GM23338 (cell line): ENCODE data around the gene NCAPD3.

Experiments used
- CREB1 ChIP-seq: fragments of 250-450 bp; sonication (Bioruptor Pico); IDR thresholded peaks from 2 replicates; pipeline ENCODE4 v1.5.0; 2020; ENCODE audit warnings: low read depth, mild to moderate bottlenecking, moderate library complexity
- EZH2 ChIP-seq: fragments of 200-600 bp; sonication (generic); IDR thresholded peaks from one replicate; pipeline ENCODE4 v1.8.0; 2017; ENCODE audit warnings: antibody characterized with exemption, mild to moderate bottlenecking, low read depth; ENCODE audit not compliant: unreplicated experiment
- EZH2phosphoT487 ChIP-seq: fragments of 200-600 bp; sonication (generic); IDR thresholded peaks from one replicate; pipeline ENCODE4 v1.8.1; 2018; ENCODE audit warnings: antibody characterized with exemption; ENCODE audit not compliant: unreplicated experiment
- JUNB ChIP-seq: IDR thresholded peaks from one replicate; pipeline ENCODE4 v1.6.1; 2016; ENCODE audit warnings: antibody characterized with exemption; ENCODE audit not compliant: unreplicated experiment
- NANOG ChIP-seq: IDR thresholded peaks from 2 replicates; pipeline ENCODE4 v1.6.1; 2016; ENCODE audit warnings: antibody characterized with exemption, borderline replicate concordance
- POLR2AphosphoS5 ChIP-seq: IDR thresholded peaks from 2 replicates; pipeline ENCODE4 v1.6.1; 2016; ENCODE audit warnings: antibody characterized with exemption, low read depth
- STAT1 ChIP-seq: IDR thresholded peaks from one replicate; pipeline ENCODE4 v1.6.1; 2016; ENCODE audit warnings: antibody characterized with exemption; ENCODE audit not compliant: unreplicated experiment
- ZNF114 ChIP-seq: fragments of 250-450 bp; sonication (Bioruptor Pico); IDR thresholded peaks from 2 replicates; pipeline ENCODE4 v1.5.0; 2020; ENCODE audit warnings: mild to moderate bottlenecking, moderate library complexity
- TF ChIP-seq, protein P1 (sequence below), 2 experiments: fragments of 200-600 bp in 1 of 2; sonication (generic) in 1 of 2; conservative IDR thresholded peaks; 2 replicates each; pipeline versions ENCODE4 v1.5.1 to v1.6.1; 2016 to 2017; ENCODE audit warnings: antibody characterized with exemption in 2 of 2, low read depth in 2 of 2, mild to moderate bottlenecking in 2 of 2, moderate library complexity in 1 of 2
- TF ChIP-seq, protein P2 (sequence below): IDR thresholded peaks from one replicate; pipeline ENCODE4 v1.6.1; 2018; ENCODE audit warnings: antibody characterized with exemption; ENCODE audit not compliant: unreplicated experiment
- TF ChIP-seq, protein P3 (sequence below): IDR thresholded peaks from 2 replicates; pipeline ENCODE4 v1.6.1; 2016; ENCODE audit warnings: antibody characterized with exemption

DNA sequence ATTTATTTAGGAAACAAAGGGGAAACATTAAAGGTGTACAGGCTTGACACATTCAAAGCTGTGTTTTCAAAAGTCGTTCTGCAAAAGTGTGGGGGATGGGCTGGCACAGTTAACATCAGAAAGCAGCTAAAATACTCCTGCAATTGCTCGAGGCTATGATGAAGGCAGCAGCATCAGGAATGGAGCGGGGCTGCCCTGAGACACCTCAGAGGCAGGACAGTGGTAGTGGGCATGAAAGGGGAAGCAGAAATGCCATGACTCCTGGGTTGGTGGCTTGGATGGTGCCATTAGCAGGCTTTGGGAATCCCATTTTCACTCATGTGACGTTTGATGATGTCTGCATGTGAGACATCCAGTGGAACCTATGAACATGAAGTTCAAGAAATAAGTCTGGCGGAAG, 646 bp downstream of the NCAPD3 start:
- TF ChIP-seq, protein P1, sequence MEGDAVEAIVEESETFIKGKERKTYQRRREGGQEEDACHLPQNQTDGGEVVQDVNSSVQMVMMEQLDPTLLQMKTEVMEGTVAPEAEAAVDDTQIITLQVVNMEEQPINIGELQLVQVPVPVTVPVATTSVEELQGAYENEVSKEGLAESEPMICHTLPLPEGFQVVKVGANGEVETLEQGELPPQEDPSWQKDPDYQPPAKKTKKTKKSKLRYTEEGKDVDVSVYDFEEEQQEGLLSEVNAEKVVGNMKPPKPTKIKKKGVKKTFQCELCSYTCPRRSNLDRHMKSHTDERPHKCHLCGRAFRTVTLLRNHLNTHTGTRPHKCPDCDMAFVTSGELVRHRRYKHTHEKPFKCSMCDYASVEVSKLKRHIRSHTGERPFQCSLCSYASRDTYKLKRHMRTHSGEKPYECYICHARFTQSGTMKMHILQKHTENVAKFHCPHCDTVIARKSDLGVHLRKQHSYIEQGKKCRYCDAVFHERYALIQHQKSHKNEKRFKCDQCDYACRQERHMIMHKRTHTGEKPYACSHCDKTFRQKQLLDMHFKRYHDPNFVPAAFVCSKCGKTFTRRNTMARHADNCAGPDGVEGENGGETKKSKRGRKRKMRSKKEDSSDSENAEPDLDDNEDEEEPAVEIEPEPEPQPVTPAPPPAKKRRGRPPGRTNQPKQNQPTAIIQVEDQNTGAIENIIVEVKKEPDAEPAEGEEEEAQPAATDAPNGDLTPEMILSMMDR (conservative IDR thresholded peaks at IDR 0.05; ENCODE audit: low read depth in 2 of 2), result no peak
- TF ChIP-seq, protein P2, sequence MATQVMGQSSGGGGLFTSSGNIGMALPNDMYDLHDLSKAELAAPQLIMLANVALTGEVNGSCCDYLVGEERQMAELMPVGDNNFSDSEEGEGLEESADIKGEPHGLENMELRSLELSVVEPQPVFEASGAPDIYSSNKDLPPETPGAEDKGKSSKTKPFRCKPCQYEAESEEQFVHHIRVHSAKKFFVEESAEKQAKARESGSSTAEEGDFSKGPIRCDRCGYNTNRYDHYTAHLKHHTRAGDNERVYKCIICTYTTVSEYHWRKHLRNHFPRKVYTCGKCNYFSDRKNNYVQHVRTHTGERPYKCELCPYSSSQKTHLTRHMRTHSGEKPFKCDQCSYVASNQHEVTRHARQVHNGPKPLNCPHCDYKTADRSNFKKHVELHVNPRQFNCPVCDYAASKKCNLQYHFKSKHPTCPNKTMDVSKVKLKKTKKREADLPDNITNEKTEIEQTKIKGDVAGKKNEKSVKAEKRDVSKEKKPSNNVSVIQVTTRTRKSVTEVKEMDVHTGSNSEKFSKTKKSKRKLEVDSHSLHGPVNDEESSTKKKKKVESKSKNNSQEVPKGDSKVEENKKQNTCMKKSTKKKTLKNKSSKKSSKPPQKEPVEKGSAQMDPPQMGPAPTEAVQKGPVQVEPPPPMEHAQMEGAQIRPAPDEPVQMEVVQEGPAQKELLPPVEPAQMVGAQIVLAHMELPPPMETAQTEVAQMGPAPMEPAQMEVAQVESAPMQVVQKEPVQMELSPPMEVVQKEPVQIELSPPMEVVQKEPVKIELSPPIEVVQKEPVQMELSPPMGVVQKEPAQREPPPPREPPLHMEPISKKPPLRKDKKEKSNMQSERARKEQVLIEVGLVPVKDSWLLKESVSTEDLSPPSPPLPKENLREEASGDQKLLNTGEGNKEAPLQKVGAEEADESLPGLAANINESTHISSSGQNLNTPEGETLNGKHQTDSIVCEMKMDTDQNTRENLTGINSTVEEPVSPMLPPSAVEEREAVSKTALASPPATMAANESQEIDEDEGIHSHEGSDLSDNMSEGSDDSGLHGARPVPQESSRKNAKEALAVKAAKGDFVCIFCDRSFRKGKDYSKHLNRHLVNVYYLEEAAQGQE, result no peak
- TF ChIP-seq, protein P3, sequence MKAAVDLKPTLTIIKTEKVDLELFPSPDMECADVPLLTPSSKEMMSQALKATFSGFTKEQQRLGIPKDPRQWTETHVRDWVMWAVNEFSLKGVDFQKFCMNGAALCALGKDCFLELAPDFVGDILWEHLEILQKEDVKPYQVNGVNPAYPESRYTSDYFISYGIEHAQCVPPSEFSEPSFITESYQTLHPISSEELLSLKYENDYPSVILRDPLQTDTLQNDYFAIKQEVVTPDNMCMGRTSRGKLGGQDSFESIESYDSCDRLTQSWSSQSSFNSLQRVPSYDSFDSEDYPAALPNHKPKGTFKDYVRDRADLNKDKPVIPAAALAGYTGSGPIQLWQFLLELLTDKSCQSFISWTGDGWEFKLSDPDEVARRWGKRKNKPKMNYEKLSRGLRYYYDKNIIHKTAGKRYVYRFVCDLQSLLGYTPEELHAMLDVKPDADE, result no peak
- TF ChIP-seq EZH2, result no peak
- no peak for TF ChIP-seq POLR2AphosphoS5
- no peak for TF ChIP-seq EZH2phosphoT487
- TF ChIP-seq NANOG, result no peak
- no peak for TF ChIP-seq JUNB
- TF ChIP-seq STAT1, result no peak
- no peak for TF ChIP-seq CREB1 (CRISPR knock-in tag)
- TF ChIP-seq ZNF114, result no peak
